NCI-H2227 (cell line): ENCODE results near the gene GPHB5.

ENCODE experiments used
- DNase-seq: peaks from one replicate; lab custom pipeline; 2025; ENCODE audit not compliant: unreplicated experiment; lab: John Stamatoyannopoulos, UW

The GPHB5 gene

GRCh38 chr14:63267171-63267570, 51.6 kb downstream of the GPHB5 start:
- DNase-seq, result no peak

- DNase-seq, result no peak
Observed at GRCh38 chr14:63266106-63266505, 52.6 kb downstream of the GPHB5 start.
